GM12874 (cell line): Measurements from ENCODE around the gene MAP6.

ENCODE experiments used
- TF ChIP-seq, protein P1 (sequence below): IDR thresholded peaks from 2 replicates; pipeline ENCODE4 v1.5.1; 2011; ENCODE audit warnings: low read depth, mild to moderate bottlenecking, control low read depth, low read length, moderate library complexity; ENCODE audit not compliant: insufficient read depth

MAP6 gene

DNA sequence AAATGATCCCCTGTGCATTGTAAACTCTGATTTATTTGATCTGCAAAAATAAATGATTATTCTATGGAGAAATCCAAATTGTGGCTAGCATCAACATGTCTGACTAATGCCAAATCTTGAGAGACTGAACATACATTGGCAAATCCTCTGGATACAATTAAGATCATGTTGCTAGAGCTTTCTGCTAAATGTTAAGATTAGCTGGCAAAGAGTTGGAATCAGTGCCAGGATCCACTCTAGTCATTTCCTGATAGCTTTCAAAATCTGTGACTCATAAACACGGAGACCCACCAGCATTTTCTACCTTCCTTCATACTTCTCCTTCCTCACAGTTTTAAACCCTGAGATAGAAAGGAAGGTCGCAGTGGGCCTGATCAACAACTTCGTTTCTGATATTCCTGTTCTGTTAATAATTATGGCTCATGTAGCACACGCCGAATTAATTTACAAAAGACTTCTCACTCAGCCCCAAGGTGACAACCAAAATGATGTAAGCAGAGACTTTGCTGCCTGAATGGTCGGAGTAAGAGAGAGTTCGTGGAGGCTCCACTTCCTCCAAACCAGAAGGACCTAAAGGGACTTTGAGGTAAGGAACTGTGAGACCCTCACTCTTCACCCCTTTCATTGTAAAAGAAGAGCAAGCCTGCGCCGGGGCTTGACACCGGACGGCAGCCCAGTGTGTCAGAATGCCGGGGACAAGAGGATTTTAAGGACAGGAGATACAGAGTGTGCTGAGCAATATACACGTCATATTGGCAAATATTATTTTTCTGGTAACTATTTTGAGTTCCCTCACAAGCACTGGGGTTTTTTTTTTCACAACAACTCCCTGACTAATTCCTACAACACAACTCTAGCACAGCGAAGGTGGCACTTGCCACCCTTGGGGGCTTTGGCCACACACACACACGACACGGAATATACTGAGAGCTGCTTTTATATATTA, 64.8 kb downstream of the MAP6 start:
- TF ChIP-seq, protein P1, sequence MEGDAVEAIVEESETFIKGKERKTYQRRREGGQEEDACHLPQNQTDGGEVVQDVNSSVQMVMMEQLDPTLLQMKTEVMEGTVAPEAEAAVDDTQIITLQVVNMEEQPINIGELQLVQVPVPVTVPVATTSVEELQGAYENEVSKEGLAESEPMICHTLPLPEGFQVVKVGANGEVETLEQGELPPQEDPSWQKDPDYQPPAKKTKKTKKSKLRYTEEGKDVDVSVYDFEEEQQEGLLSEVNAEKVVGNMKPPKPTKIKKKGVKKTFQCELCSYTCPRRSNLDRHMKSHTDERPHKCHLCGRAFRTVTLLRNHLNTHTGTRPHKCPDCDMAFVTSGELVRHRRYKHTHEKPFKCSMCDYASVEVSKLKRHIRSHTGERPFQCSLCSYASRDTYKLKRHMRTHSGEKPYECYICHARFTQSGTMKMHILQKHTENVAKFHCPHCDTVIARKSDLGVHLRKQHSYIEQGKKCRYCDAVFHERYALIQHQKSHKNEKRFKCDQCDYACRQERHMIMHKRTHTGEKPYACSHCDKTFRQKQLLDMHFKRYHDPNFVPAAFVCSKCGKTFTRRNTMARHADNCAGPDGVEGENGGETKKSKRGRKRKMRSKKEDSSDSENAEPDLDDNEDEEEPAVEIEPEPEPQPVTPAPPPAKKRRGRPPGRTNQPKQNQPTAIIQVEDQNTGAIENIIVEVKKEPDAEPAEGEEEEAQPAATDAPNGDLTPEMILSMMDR = no peak

DNA sequence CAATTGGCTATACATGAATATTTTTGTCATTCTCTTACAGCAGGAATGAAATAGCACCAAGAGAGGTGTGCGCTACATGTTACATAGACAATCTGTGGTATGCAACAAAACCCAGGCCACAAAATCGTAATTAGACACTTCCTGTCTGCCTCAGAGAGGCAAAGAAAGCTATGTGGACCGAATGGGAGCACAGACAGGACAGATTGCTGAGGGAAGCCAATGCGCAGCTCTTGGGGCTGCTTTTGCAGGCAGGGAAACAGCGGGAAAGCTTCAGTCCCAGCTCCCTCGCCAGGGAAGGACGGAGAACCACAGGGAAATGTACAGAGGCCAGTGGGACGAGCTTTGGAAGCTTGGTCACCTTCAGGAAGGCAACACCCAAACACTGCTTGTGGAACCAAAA, 65.9 kb downstream of the MAP6 start:
- TF ChIP-seq, protein P1 = no peak

DNA sequence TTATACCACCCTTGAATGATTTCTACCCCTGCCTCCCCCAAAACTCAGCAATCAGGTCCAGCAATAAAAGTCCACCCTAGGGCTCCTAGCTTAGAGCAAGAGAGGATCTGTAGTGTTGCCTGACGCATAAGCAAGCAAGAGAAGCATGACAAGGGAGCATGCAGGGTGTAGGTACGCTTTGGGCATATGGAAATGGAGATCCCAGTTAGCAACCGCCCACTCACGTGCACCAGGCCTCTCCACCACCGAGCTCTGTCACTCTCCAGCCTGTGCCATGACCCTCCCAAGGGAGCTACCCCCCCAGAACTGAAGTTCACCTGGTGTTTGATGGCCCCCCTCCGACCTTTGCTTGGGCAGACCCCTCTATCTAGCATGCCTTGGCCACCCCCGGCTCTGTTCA, 67.3 kb downstream of the MAP6 start:
- TF ChIP-seq, protein P1 = no peak

DNA sequence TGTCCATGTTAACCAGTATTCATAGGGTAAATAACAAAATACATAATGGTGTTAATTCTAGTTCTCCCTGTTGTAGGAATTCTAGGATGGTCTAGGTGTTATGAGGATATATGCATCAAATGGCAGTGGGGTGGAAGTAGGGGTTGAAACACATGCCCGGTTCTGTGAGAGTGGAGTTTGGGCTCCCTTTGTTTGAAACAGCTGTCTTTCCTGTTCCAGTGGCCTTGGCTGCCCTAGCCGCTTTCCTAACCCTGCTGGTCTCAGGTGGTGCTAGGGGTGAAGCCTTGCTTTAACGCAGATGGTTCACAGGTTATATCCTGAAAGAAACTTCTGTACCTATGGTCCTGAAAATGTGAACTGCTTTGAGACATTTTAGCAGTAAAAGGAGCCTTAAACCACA, 68.5 kb downstream of the MAP6 start:
- TF ChIP-seq, protein P1 = no peak

DNA sequence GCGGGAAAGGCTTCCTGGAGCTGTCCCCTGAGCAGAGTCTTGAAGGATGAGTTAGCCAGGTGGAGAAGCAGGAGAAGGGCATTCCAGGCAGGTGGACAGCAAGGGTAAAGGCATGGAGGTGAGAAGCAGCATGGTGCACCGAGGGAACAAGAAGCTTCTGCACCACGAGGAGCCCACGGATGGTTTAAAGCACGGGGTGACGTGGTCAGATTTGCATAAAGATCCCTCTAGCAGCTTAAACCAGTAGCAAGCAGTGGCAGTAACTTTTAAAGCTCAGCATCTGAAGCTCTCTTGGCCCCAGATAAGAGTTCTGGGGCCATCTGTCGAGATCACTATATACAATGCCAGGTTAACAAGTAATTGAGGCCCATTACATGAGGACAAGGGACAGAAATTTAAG, 69.9 kb downstream of the MAP6 start:
- TF ChIP-seq, protein P1 = no peak

DNA sequence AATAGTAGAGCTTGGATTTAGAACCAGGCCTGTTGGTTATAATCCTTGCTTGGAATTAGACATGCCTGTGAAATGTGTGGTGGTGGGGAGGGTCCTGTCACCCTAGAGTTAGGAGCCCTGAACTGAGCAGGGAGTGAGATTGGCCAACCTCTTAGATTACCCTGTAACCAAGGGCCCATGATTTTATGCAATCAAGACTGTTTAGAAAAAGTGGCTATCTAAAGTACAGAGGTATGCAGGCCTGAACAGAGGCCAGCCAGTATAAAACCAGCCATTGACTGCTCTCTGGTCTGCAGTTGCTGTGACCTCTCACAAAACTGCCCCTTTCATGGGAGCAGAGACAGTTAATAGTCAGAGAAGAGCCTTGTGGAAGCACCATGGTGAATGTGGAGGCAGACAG, 70.6 kb downstream of the MAP6 start:
- TF ChIP-seq, protein P1 = no peak

DNA sequence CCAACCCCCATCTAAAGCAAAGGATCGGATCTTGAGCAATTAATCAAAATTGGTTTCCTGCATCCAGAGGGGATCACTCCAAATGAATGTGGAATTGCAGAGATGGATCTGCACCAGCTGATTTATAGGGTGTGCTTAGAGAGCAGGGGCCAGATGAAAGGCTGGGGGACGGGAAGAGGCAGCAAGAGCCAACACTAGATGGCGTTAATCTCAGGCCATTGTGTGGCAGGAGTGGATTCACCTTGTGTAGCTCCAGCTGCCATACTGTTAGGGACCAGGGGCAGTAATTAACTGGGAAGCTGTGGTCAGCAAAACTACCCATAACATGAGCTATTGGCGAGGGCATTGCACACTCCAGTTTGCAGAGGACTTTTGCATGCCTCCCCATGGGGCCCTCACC, 71.2 kb downstream of the MAP6 start:
- TF ChIP-seq, protein P1 = peak; percentile 80
